HEK293 (cell line): Measurements from ENCODE around the gene CPD.

ENCODE experiments used
- ZNF274 ChIP-seq, 2 experiments: fragments of 200-500 bp in 1 of 2; fragments of 450-650 bp in 1 of 2; sonication (Bioruptor generic) in 1 of 2; formaldehyde crosslinking in 1 of 2; IDR thresholded peaks; 2 replicates each; pipeline versions ENCODE4 v1.5.1 to v1.6.1; 2014 to 2016; ENCODE audit warnings: borderline replicate concordance in 1 of 2, inconsistent platforms in 1 of 2, low read length in 1 of 2, missing biosample characterization in 1 of 2, missing genetic modification characterization in 1 of 2
- ZNF785 ChIP-seq: fragments of 450-650 bp; formaldehyde crosslinking; IDR thresholded peaks from 2 replicates; pipeline ENCODE4 v1.5.1; 2016; ENCODE audit warnings: missing biosample characterization, missing genetic modification characterization

GRCh38 chr17:30379303-30379902, 676 bp downstream of the CPD start:
- TF ChIP-seq ZNF785 (tag by site-specific recombination) (no peak), ZNF274 (IDR thresholded peaks at IDR 0.05; ENCODE audit: low read length) (no peak), ZNF274 (tag by site-specific recombination; IDR thresholded peaks at IDR 0.05; ENCODE audit: borderline replicate concordance) (no peak)
